Bronchial epithelial cell (primary cell): ENCODE data around the gene MCTP2. TPM values are rescaled to one million over a fixed set of nuclear protein-coding genes. Genes with fewer than 3 reads are reported as not detected.
A peak's percentile ranks its signal among the peaks of the same experiment; 100 is the strongest.

Experiments used
- DNase-seq: peaks from one replicate; pipeline ENCODE4 v3.0.0-alpha.2; 2010; ENCODE audit warnings: low read depth
- FAIRE-seq: peaks from 2 replicates; lab custom pipeline; 2011; peaks lifted over from hg19 to GRCh38; lab: Jason Lieb, UNC
- H3K27me3 ChIP-seq: 2 replicates; pipeline ENCODE4 v1.5.1; 2011; ENCODE audit warnings: low read length; ENCODE audit not compliant: control insufficient read depth, insufficient read depth
- H3K36me3 ChIP-seq: 2 replicates; pipeline ENCODE4 v1.5.1; 2011; ENCODE audit warnings: low read length; ENCODE audit not compliant: control insufficient read depth, insufficient read depth
- H3K4me3 ChIP-seq: 2 replicates; pipeline ENCODE4 v1.5.1; 2011; ENCODE audit warnings: mild to moderate bottlenecking, low read depth, low read length, control low read depth
- CTCF ChIP-seq: IDR thresholded peaks from 2 replicates; pipeline ENCODE4 v1.5.1; 2011; ENCODE audit warnings: mild to moderate bottlenecking, moderate library complexity, low read length, control low read depth, inconsistent platforms; ENCODE audit not compliant: insufficient read depth, severe bottlenecking
- total RNA-seq: library from RNA; depleted of rRNA; stranded (reverse); fragments of >200 nt; gene quantifications from 2 replicates; pipeline ENCODE4 v1.2.1, GENCODE V29; 2014

Gene MCTP2
- total RNA-seq, 1 donor from 2014 or later: 20.0 TPM

- TF ChIP-seq CTCF: no peak
- H3K36me3 ChIP-seq: no peaks in the 10 kb centered on the region
- DNase-seq (no peak), FAIRE-seq (no peak)
- no peak overlapping the region for H3K4me3 ChIP-seq
- H3K27me3 ChIP-seq: no peaks in the 10 kb centered on the region
These were observed 210.4 kb downstream of the MCTP2 start for GRCh38 chr15:94441760-94442159.

- H3K27me3 ChIP-seq: no peaks in the 10 kb centered on the region
- FAIRE-seq: no peak
- DNase-seq: no peak
- no peak for TF ChIP-seq CTCF
- no peak overlapping the region for H3K4me3 ChIP-seq
- H3K36me3 ChIP-seq: no peaks in the 10 kb centered on the region
These were observed 211.1 kb downstream of the MCTP2 start for GRCh38 chr15:94442480-94442879.

DNA sequence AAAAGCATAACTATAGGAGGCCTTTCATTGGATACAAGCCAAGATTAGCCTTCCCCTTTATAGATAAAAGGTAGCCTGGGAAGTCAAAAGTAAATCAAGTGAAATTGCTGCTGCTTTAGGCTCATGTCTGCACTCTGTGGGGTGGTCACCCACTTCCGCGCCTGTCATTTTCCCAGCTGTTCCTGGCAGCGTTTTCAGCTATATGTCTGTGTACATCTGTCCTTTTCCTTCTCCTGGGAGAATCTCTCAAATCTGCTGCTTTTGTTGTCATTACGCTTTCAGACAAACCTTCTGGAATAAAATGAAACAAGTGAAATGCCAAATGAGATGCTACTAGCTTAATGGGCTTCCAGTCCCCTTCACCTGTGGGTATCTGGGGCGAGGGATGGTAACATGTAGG, 211.8 kb downstream of the MCTP2 start:
- no peaks in the 10 kb centered on the region for H3K36me3 ChIP-seq
- no peak overlapping the region for H3K4me3 ChIP-seq
- DNase-seq (no peak), FAIRE-seq (no peak)
- no peaks in the 10 kb centered on the region for H3K27me3 ChIP-seq
- no peak for TF ChIP-seq CTCF

GRCh38 chr15:94445566-94446160, 214.3 kb downstream of the MCTP2 start:
- Histone ChIP-seq H3K36me3 (no peaks in the 10 kb centered on the region), H3K27me3 (no peaks in the 10 kb centered on the region), H3K4me3 (no peak overlapping the region)
- TF ChIP-seq CTCF: no peak
- FAIRE-seq (peak; percentile 77), DNase-seq (peak; percentile 21)

DNA sequence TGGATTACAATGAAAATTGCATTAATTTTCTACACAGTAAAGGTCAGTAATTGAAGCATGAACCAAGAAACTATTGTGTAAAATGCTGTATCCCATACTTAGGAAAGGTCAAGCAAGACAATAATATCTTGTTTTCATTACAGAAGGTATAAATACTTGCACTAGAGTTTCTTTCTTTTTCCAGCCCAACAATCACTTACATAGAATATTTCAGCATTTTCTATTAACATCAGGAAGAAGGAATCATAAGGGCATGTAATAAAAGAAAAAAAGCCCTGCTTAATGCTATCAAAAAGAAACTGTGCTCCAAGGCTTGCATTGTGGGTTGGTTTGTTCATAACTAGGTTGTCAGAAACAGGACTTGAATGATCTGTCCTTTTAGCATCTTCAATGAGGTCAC, 215.1 kb downstream of the MCTP2 start:
- Histone ChIP-seq H3K36me3 (no peaks in the 10 kb centered on the region), H3K4me3 (no peak overlapping the region), H3K27me3 (no peaks in the 10 kb centered on the region)
- no peak for FAIRE-seq
- no peak for TF ChIP-seq CTCF
- no peak for DNase-seq

DNA sequence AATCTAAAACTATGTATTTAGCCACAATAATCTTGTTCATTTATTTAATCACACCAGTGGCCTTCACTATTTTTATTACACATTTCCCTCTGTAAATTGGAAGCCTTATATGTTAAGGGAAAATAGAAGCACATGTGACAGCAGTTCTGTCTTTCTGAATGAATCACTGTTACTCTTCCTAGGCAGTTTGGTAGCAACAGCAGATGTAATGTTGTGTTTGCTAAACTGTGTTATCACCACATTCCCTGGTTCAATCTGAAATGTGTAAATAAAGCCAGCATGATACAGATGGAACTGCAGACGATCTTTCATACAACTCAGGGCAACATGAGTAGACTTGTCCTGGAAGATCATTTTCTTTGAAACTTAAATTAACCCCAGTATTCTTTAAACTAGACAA, 220.1 kb downstream of the MCTP2 start:
- H3K4me3 ChIP-seq: no peak overlapping the region
- H3K36me3 ChIP-seq: no peaks in the 10 kb centered on the region
- FAIRE-seq (no peak), DNase-seq (peak; percentile 93)
- no peaks in the 10 kb centered on the region for H3K27me3 ChIP-seq
- no peak for TF ChIP-seq CTCF
